Middle frontal gyrus (tissue), 1 donor: ENCODE results near the gene MRPL52.
"Not testable (repeated sequence)": the region's sequence is repeated elsewhere in the genome, so short reads cannot be mapped to it uniquely, and the experiment has no call there.

Experiments
- DNase-seq: peaks from one replicate; pipeline ENCODE4 v3.0.0-alpha.2; 2015; ENCODE audit warnings: low spot score; ENCODE audit errors: extremely low spot score

Gene MRPL52

DNA sequence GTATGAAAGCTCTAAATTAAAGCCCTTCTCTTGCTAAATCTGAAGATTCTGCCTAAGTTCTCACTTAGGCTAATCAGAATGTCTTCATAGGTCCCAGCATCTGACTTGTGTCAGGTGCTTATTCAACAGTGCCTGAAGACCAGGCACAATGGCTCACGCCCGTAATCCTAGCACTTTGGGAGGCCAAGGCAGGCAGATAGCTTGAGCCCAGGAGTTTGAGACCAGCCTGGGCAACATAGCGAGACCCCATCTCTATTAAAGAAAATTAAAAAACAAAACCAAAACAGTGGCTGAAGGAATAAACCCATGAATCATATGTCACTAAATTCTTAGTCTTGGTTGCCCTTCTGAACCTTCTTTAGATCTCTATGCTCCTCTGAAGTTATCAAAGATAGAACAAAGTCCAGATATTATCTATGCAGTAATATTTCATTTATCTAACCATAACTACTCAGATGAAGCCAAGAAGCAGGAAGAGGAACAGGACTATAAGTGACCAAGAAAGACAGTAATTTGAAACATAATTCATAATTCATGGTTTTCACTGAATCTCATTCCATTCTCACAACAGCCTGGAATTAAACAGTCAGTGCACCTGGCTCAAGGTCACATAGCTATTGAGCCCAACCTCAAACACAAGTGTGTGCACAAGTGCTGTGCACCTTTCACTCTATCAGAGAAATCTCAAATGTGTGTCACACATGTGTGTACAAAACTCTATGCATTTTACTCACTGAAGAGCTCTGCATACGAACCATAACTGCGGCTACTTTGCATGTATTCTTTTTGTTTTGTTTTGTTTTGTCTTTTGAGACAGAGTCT, 21.1 kb upstream of the MRPL52 start:
- DNase-seq = no peak

DNA sequence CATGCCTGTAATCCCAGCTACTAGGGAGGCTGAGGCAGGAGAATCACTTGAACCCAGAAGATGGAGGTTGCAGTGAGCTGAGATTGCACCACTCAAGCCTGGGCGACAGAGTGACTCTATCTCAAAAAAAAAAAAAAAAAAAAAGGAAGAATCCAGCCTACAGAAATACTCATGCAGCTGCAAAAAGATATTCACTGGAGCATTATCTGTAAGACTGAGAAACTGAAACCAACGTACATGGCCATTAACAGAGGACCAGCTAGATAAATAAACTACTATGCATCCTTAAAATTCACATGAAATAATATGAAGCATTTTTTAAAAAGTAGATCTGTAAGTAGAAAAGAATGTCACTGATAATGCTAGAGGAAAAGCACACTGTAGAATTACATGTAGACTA, 18.0 kb upstream of the MRPL52 start:
- no peak for DNase-seq

DNA sequence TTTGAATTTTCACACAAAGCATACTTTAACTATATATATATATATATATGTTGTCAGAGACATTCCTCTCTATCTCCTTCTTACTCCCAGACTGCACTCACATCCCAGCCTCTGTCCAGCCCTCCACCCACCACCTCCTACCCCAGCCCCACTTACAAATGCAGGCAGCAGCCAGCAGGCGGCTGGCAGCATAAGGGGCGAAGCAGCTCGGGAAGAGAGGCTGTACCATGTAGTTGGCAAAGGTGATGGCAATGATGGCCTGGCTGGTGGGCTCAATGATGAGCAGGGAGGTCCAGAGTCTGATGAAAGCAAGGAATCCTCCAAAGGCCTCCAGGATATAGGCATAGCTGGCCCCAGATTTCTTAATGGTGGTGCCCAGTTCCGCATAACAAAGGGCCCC, 16.9 kb upstream of the MRPL52 start:
- no peak for DNase-seq

DNA sequence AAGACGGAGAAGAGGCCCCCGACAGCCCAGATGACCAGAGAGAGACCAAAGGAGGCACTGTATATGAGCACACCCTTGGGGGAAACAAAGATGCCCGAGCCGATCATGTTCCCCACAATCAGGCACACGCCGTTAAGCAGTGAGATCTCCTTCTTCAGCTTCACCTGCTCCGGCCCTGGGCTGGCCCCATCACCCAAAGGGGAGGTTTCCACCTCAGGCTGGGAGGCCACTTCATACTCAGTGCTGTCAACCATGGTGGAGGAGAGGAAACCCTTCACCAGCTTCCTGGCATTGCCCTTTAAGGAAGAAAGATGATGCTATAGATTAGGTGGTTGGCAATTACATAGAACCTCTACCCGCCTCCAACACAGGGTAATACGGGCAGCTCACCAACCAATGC, 16.5 kb upstream of the MRPL52 start:
- no peak for DNase-seq

DNA sequence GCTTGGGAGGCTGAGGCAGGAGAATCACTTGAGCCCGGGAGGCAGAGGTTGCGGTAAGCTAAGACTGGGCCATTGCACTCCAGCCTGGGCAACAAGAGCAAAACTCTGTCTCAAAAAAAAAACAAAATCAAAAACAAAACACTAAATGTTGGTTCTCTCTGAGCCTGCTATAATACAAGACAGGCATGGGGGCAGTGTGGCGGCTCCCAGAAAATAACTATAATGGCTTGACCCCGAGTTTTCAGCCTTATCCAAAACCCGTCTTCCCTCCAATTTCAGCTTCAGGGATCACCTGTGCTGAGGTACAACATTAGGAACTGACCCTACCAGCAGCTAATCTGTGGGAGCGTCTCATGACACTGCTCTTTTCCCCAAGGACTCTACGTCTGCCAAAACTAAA, 15.3 kb upstream of the MRPL52 start:
- DNase-seq = no peak

DNA sequence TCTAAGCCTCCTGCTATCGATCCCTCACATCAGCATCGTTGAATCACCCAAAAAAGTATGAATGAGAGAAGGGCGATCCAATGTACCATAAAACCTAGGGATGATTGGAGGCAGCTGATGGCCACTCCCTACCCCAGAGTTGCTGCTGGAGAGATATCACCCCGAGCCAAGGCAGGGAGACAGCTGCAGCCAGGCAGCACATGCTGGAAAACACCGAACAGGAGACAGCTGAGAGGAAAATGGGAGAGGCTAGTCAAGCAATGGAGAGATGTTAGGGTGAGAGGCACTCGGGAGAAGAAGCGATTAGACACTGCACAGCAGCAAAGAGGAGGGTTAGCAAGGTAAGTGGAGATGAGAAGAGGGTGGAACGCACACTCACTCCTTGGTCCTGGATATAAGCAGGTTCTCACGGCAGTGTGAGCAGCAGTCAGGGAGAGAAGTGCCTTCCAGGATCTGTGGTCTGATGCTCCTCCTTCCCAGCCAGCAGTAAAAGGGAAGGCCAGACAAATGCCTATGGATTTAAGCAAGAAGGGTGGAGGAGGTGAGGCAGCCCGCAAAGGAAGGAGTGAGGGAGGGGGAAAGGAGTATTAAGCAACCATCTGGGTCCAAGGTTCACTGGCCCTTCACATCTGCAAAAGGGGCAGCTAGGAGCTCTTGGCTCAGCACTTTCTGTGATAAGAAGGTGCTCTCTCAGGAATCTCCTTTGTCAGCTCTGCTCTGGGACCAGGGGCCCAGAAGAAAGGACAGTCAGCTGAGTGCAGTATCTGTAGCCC, 14.6 kb upstream of the MRPL52 start, which contains the start of gene SLC7A7:
SLC7A7 (minus strand) TSS at position 495 of the 773 bp plus-strand sequence. CDS start 2,037 bp downstream, outside the sequence.
- DNase-seq = no peak

DNA sequence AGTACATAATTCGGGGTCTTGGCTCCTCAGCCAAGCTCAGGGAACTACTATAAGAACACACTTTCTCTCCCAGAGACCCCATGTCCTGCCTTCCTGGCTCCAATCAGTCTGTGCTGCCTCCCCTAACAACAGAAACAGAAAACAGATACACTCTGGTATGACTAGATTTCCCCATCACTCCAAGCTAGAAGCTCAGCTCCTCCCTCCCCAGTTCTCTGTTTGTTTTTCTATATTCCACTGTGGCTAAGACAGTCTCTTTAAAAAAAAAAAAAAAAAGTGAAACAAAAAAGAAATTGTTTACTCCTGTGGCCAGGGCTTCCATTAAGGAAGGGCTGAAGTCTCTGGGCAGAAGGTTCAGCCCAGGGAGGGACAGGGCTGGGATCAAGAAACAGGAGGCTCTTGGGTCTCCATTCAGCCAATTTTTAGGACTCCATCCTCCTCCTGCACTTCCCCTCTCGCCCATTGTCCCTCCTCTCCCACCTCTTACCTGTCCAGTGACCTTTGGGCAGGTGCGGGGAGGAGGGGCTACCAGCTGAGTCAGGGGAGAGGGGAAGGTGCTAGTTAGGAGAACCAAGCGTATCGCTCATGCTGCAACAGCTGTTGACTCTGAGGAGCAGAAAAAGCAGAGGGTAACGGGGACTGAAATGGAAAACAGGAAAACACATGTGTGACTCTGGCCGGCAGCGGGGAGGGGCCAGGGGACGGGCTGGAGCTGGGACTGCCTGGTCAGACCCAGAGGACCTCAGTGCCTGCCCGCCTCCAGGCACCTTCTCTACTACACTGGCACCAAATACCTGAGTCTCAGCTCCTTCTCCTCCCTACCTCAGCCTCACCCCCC, 10.3 kb upstream of the MRPL52 start:
- no peak for DNase-seq

DNA sequence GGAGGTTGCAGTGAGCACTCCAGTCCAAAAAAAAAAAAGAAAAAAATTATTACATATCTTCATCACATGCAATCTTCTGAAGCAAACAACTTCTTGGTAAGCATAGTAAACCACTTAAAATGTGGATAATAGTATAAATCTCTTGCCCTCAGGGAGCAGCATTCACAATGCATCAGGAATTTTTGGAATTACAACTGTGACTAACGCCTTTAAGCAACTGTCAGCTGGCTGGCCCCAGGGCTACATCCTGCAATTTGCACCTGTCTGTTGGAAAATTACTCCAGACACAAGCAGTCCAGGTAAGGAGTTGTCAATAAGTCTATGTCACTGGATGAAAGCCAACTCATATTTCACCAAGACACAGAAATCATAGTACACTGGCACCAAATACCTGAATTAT, 9.0 kb upstream of the MRPL52 start:
- DNase-seq = no peak

DNA sequence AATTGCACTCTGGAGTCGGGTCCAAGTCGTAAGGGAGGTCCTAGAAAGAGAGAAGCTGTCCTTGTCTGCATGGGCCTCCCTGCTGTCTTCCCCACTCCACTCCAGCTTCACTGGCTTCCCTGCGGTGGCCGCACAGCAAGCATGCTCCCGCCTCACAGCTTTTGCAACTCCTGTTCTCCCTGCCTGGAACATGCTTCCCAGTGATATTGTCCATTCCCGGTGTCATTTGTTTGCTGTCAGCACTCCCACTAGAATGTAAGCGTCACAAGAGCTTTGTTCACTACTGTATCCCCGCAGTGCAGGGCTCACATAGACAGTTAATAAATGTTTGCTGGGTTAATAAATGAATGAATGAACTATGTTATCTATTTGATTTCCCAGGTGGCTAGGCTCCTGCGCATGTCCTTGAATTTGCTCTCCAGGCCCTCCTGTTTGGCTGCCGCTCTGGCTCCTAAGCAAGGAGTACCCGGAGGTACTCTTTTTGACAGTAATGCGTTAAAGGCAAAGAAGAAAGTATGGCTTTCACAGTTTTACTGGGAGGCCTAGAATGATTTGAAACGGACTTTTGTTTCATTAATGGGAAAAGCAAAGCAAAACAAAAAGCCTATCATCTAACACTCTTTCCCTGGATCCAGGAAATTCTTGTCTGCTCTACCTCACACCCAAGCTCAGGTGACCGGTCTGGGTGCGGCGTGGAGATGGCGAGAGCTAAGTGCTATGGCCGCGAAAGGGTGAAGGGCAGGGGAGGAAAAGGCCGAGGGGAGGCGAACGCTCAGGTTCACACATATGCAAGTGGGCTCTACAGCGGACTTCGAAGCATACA, 8.3 kb upstream of the MRPL52 start:
- no peak for DNase-seq

DNA sequence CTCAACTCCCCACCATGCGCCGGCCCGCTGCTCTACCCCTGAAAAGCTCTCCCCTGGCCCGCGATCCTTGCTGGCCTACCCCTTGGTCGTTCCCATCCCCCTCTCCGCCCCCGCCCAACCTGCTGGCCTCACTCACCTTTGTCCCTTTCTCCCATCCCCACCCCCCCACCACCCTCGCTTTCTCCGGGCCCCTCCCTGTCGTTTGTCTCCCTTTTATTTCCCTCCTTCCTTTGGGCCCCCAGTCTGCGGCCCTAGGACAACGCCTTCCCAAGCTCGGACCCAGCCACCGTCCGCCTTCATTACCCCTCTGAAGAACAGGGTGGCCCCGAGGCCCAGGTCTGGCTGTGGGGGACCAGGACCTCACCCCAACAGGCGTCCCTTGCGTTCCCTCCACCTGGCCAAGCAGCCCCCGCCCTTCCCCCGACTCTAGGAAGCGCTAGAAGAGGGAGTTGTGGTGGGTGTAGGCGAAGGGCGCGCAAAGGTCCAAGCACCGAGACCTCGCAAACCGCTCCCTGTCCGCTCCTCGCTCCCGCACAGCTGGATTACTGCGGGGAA, 7.6 kb upstream of the MRPL52 start:
- DNase-seq = no peak

DNA sequence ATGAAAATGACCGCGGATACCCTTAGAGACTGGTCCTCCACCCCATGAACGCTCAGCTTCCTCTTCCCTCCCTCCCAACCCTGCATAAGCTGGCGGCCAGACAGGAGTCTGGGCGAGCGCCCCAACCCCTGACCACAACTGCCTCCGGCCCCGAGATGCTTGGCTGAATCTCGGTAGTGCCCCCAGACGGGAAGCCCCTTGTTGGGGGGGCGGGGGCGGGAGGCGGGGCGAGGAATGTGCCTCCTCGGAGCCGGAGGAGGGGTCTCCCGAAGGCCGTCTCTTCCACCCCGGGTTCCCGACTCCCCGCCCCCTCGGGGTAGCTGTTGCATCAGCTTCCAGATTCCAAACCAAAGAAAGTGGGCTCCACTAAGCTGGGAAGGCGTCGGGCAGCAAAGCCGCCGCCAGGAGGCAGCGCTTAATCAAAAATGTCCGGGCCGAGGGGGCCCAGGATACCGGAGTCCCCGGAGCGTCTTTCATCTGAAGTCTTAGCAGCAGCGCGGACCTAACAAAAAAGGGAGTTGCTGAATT, 7.1 kb upstream of the MRPL52 start:
- peak; percentile 37 for DNase-seq

DNA sequence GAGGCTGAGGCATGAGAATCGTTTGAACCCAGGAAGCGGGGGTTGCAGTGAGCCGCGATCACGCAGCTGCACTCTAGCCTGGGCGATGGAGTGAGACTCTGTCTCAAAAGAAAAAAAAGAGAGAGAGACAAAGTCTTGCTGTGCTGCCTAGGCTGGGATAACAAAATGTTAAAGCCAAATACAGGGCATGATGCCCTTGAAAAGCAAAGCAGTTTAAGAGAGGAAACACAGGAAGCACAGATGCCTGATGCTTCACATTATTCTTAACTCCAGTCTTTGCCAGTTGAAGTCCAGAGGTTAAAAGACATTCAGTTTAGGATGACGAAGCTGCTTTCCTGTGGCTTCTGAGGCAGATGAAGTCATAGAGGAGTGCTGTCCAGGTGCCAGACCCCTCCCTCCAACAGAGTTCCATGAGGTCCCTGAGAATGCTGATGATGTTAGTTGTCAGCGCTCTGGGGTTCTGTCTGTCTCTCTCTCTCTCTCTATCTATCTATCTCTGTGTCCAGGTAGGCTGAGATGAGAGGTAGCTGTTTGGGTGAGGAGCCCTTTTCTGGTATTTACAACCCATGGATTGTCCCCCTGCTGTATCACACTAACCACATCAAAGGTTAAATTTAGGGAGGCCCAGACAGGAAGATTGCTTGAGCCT, 4.9 kb upstream of the MRPL52 start:
- DNase-seq = no peak

DNA sequence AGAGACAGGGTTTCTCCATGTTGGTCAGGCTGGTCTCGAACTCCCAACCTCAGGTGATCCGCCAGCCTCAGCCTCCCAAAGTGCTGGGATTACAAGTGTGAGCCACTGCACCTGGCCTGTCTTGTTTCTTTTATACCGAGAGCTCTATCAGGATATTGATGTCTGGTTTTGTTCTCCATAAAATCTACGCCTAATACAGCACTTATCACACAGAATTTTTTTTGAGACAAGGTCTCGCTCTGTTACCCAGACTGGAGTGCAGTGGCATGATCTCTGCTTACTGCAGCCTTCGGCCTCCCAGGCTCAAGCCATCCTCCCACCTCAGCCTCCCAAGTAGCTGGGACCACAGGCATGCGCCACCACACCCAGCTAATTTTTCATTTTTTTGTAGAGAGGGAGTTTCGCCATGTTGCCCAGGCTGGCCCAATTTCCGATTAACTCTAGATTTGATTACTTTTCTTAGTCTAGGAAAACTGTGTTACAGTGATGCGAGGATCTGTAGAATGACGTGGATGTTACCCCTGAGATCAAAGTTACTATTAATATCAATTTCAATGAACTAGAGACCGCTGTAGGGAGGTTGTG, 519 bp upstream of the MRPL52 start:
- not testable (repeated sequence) for DNase-seq

DNA sequence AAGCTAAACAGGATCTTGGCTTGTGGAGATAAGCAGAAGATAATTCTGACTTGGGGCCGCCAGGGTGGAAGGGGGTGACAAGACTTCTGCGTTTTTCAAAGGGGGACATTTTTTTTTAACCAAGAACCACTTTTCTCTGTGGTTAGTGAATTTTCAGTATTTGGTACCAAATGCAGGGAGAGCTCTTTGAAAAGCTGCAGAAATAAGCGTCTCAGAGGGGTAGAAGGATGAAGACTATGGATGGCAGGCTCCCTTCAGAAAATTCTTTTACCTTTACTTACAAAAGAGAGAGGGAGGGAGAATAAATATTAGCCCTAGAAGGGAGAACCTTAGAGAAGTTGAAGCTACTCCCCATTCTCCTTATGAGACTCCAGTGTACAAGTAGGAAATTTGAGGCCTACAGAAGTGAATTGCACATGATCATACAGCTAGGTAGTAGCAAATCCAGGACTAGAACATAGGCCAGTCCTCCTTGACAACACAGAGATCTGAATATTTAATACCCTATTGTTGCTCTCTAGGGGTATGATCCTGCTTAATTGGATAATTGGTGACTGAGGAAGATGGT, 840 bp downstream of the MRPL52 start:
- no peak for DNase-seq

DNA sequence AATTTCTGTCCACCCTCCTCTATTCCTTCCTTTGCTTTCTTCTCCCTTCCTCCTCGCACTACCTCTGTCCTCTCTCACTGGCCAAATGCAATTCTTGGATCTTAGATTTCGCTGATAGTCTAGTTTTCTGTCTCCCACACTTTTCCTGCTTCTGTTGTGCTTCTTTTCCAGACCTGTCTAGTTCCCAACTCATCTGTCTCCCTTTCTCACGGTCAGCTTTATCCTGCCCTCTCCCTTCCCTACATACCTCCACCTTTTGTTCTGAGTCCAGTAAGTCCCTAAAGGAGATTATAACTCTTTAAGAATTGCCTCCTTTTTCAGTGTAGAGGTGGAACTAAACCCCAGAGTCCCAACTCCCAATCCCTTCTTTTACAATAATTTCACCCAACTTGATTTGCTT, 5.8 kb downstream of the MRPL52 start:
- DNase-seq = no peak

DNA sequence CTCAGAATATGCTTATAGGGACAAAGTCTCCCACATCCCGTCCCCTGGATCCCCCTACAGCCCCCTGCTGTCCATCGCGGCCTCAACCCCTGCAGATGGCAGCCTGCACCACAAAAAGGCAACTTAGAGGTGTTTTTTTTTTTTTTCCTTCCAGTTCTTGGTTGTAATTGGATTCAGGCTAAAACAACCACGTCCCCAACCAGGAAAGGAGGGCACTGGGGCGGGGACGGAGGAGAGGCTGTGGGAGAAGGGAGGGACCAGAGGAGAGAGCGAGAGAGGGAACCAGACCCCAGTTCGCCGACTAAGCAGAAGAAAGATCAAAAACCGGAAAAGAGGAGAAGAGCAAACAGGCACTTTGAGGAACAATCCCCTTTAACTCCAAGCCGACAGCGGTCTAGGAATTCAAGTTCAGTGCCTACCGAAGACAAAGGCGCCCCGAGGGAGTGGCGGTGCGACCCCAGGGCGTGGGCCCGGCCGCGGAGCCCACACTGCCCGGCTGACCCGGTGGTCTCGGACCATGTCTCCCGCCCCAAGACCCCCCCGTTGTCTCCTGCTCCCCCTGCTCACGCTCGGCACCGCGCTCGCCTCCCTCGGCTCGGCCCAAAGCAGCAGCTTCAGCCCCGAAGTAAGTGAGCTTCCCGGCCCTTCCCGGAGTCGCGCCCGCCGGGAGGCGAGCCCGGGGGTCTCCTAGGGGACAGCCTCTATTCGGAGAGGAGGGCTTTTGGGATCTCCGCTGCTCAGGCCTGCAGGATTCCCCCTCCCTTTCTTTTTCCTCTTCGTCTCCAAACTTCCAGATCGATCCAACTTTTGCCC, 6.8 kb downstream of the MRPL52 start, which contains the start of gene MMP14:
MMP14 (plus strand) TSS at position 285 of the 813 bp plus-strand sequence; CDS start at position 518, 233 bp downstream.
- DNase-seq = no peak

DNA sequence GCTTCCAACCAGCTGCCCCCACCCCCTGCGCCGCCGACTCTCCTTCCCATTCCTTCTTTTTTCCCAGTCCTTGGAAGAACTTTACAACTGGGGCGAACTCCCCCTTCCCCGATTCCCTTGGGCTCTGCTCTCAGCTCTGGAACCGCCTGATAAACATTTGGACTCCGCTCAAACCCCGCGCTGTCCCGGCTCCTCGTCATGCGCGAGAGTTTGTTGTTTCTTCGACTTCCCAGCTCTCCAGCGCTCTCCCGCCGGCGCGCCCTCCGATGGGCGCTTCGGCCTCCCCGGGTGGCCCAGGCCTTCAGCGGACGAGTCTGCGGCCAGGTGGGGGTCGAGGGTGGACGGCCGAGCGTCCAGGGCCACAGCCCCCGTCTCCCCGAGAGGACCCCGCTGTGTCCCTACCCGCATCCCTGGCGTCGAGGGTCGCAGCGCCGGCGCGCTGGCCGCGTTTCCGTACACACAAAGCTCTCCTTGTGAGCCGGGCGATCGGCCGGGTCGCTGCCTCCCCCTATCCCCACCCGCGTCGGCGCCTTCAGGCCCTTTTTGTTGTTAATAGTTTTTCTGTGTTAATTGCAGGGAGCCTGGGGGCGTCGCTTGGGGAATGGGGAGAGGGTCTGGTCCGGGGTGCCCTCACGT, 7.5 kb downstream of the MRPL52 start:
- DNase-seq = no peak
